NT2/D1 (cell line): ENCODE data around the gene TRIM10.

ENCODE experiments used
- DNase-seq: peaks from one replicate; pipeline ENCODE4 v3.0.0-alpha.2; 2011; ENCODE audit warnings: low read depth, low spot score
- H3K27me3 ChIP-seq: 2 replicates; pipeline ENCODE4 v1.6.0; 2011; ENCODE audit warnings: mild to moderate bottlenecking; ENCODE audit not compliant: insufficient read length, insufficient read depth
- H3K36me3 ChIP-seq: 2 replicates; pipeline ENCODE4 v1.6.1; 2011; ENCODE audit warnings: mild to moderate bottlenecking, low read length, mixed read lengths; ENCODE audit not compliant: insufficient read depth, insufficient read length
- H3K4me1 ChIP-seq: 2 replicates; pipeline ENCODE4 v1.5.1; 2011; ENCODE audit not compliant: insufficient read depth, insufficient read length
- H3K4me3 ChIP-seq: 2 replicates; pipeline ENCODE4 v1.5.1; 2011; ENCODE audit warnings: low read depth; ENCODE audit not compliant: insufficient read length
- H3K9ac ChIP-seq: 2 replicates; pipeline ENCODE4 v1.6.0; 2011; ENCODE audit warnings: low read depth; ENCODE audit not compliant: insufficient read length
- H3K9me3 ChIP-seq: 2 replicates; pipeline ENCODE4 v1.5.1; 2011; ENCODE audit warnings: mild to moderate bottlenecking, low read length; ENCODE audit not compliant: insufficient read depth
- SUZ12 ChIP-seq: IDR thresholded peaks from 2 replicates; pipeline ENCODE4 v1.6.1; 2011; ENCODE audit not compliant: insufficient read length, insufficient read depth; ENCODE audit errors: extremely low read depth
- YY1 ChIP-seq: IDR thresholded peaks from 2 replicates; pipeline ENCODE4 v1.6.1; 2011; ENCODE audit not compliant: insufficient read length, insufficient read depth
- ZNF274 ChIP-seq: IDR thresholded peaks from 2 replicates; pipeline ENCODE4 v1.6.1; 2011; ENCODE audit warnings: mild to moderate bottlenecking, low read depth, low read length

Gene TRIM10, protein sequence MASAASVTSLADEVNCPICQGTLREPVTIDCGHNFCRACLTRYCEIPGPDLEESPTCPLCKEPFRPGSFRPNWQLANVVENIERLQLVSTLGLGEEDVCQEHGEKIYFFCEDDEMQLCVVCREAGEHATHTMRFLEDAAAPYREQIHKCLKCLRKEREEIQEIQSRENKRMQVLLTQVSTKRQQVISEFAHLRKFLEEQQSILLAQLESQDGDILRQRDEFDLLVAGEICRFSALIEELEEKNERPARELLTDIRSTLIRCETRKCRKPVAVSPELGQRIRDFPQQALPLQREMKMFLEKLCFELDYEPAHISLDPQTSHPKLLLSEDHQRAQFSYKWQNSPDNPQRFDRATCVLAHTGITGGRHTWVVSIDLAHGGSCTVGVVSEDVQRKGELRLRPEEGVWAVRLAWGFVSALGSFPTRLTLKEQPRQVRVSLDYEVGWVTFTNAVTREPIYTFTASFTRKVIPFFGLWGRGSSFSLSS

DNA sequence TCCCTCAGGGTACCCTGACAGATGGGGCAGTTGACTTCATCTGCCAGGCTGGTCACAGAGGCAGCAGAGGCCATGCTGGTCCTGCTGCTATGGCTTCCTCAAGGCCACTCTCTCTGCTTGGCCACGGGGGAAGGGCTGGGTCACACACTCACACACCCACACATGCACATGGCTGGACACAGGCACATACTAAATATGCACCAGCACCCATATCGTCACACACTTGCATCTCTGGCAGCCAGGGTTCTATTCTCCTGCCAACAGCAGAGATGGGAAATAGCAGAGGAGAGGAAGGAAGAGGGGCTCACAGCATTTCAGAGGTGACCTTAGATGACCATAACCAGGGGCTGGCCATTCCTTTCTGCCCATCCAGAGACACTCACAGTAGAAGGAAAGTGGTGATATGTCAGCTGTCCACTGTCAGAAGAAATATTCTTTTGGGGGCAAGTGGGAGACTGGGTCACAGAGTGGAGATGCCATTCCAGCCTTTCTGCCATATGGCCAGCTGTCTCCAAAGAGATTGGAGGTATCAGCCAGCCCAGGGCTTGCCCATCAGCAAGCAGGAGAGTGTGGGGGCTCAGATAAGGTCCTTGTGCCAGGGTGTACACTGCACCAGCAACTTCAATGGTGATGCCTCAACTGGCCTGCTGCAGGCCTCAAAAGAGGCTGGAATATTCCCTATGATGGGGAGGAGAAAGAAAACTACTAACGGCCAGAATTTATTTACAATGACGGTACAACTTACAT lies at the start of gene TRIM10:
TRIM10 (minus strand) TSS at position 427 of the 747 bp plus-strand sequence; CDS start at position 74, 353 bp downstream.
- no peaks in the 10 kb centered on the region for H3K36me3 ChIP-seq
- no peak within 1 kb of the TSS for H3K4me3 ChIP-seq
- no peaks in the 10 kb centered on the region for H3K9me3 ChIP-seq
- peaks cover 5% of the 10 kb centered on the region for H3K4me1 ChIP-seq
- H3K9ac ChIP-seq = no peak within 1 kb of the TSS
- TF ChIP-seq ZNF274 = no peak
- no peak for TF ChIP-seq SUZ12
- TF ChIP-seq YY1 = no peak
- DNase-seq = no peak
- no peaks in the 10 kb centered on the region for H3K27me3 ChIP-seq

DNA sequence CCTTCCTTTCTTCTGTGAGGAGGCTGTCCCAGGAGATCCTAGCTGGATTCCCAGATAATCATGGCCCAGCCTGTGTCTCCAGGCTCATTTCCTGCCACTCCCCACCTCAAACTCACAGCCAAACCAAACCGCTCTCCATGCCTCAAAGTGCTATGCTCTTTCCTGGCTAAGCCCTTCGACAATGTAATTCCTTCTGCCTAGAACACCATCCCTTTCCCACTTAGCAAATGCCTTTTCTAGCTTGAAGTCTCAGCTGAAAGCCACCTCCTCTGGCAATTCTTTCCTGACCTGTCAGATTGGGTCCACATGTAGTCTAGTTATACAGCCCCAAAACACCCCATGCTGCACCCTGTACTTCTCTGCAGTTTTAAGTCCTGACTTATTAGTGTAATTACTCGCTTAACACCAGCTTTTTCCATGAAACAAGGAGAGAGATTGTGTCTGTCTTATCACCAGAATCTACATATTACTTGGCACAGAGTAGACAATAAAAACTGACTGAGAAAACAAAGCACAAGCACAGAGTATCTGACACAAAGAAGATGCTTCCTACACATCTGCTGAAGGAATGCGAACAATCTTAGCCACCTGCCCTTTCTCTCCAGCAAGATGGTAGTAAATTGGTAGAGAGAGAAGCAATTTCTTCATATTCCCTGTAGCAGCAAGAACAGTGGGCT lies 46.7 kb upstream of the TRIM10 start:
- H3K4me1 ChIP-seq = peaks cover 9% of the 10 kb centered on the region
- peaks cover 10% of the 10 kb centered on the region for H3K36me3 ChIP-seq
- H3K9ac ChIP-seq = no peak overlapping the region
- H3K27me3 ChIP-seq = no peaks in the 10 kb centered on the region
- no peak for DNase-seq
- no peaks in the 10 kb centered on the region for H3K9me3 ChIP-seq
- H3K4me3 ChIP-seq = no peak overlapping the region
- TF ChIP-seq ZNF274 (no peak), YY1 (no peak), SUZ12 (no peak)

DNA sequence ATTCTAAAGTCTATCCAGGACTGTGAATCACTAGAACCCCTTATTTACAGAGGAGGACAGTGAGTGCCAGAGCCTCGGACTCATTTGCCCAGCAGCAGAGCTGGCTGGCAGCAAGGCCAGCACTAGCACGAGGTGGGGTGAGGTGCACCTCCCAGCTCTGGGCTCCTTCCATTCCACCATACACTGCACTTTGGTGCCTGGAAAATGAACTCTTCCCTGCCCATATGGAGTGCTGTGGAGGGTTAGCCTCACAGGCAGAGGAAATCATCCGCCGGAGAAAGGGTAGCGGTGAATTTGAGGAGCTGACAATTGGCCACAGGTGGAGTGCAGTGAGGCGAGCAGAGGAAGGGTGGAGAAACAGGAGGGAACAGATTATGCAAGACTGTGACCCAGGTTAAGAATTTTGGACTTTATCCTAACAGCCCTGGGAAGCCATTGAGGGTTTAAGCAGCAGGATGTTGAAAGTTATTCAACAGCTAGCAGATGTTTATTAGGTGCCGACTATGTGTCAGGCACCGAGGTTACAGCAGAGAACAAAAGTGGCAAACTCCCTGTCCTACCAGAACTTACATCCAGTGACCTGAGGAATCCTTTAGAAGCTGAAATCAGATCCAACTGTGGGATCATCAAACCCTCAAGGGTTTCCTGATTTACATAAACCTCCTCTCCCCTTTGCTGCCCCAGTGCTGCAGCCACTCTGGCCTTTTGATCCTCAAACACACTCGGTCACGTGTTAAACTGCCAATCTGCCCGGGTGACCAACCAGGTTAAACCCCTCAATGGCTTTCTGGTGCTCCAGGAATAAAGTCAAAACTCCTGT lies 46.0 kb upstream of the TRIM10 start:
- TF ChIP-seq SUZ12 (no peak), YY1 (no peak), ZNF274 (no peak)
- DNase-seq = no peak
- peaks cover 10% of the 10 kb centered on the region for H3K36me3 ChIP-seq
- peaks cover 9% of the 10 kb centered on the region for H3K4me1 ChIP-seq
- no peak overlapping the region for H3K4me3 ChIP-seq
- no peak overlapping the region for H3K9ac ChIP-seq
- no peaks in the 10 kb centered on the region for H3K27me3 ChIP-seq
- H3K9me3 ChIP-seq = no peaks in the 10 kb centered on the region

DNA sequence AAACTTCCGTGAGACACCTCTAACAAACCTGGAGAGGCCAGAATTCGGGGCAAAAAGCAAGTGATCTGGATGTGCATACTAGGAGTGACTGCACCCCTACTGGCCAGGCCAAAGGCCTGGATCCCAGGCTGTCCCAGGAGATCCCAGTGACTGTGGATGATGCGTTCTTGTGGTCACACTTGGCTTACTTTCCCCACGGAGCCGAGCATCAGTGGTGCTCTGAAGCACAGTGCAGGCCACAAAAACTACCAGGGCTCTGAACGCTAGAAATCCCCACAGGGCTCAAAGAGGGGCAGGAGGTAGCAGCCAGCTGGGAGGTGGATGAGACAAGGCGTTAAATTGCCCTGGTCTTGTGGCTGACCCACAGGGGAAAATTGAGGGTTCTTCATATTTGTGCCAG lies 45.1 kb upstream of the TRIM10 start:
- no peak overlapping the region for H3K9ac ChIP-seq
- H3K4me3 ChIP-seq = no peak overlapping the region
- no peaks in the 10 kb centered on the region for H3K27me3 ChIP-seq
- DNase-seq = no peak
- TF ChIP-seq ZNF274 (no peak), SUZ12 (no peak), YY1 (no peak)
- peaks cover 9% of the 10 kb centered on the region for H3K4me1 ChIP-seq
- H3K9me3 ChIP-seq = no peaks in the 10 kb centered on the region
- H3K36me3 ChIP-seq = peaks cover 8% of the 10 kb centered on the region

DNA sequence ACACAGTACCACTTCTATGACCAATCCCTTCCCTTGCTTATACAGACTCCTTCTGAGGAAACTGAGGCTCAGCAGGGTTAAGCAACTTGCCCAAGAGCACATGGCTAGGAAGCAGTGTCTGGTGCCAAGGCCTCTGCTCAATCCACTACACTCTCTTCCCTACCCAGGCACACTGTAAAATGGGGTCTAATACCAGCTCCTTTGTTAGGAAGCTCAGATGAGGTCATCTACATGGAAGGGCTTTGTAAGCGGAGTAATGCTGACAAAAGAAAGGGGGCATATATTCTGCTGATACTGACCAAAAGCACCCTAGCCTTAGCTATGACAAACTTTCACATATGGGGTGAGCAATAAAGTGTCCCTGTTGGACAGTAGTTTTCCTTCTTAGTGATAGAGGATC lies 43.1 kb upstream of the TRIM10 start:
- TF ChIP-seq ZNF274 (no peak), SUZ12 (no peak), YY1 (no peak)
- peaks cover 9% of the 10 kb centered on the region for H3K4me1 ChIP-seq

DNA sequence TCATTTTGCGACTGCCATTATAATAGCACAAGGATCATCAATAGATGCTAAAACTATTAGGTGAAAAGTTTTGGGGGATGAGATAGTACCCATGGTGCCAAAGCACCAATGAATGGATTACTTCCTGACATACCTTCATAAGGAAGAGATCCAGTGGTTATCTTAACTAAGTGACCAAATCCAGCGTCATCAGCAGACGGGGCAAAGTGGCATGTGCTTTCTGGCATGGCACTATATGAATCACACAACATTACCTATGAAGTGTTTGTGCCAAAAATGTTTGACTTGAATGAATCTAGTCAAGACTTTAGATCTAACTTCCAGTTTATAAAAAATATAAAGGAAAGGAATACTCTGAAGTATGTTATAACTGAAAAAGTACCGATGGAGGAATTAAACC lies 41.4 kb upstream of the TRIM10 start:
- no peak for DNase-seq
- peaks cover 33% of the 10 kb centered on the region for H3K36me3 ChIP-seq
- H3K9ac ChIP-seq = no peak overlapping the region
- no peaks in the 10 kb centered on the region for H3K27me3 ChIP-seq
- no peak overlapping the region for H3K4me3 ChIP-seq
- no peaks in the 10 kb centered on the region for H3K9me3 ChIP-seq
- no peak for TF ChIP-seq ZNF274
- H3K4me1 ChIP-seq = no peaks in the 10 kb centered on the region

More for the DNA sequence above, 43.1 kb upstream of the TRIM10 start:
- no peaks in the 10 kb centered on the region for H3K9me3 ChIP-seq
- no peaks in the 10 kb centered on the region for H3K27me3 ChIP-seq
- H3K36me3 ChIP-seq = peaks cover 20% of the 10 kb centered on the region
- no peak for DNase-seq
- H3K9ac ChIP-seq = no peak overlapping the region
- H3K4me3 ChIP-seq = no peak overlapping the region
